ENCODE data around the gene RUNX2.

DNA sequence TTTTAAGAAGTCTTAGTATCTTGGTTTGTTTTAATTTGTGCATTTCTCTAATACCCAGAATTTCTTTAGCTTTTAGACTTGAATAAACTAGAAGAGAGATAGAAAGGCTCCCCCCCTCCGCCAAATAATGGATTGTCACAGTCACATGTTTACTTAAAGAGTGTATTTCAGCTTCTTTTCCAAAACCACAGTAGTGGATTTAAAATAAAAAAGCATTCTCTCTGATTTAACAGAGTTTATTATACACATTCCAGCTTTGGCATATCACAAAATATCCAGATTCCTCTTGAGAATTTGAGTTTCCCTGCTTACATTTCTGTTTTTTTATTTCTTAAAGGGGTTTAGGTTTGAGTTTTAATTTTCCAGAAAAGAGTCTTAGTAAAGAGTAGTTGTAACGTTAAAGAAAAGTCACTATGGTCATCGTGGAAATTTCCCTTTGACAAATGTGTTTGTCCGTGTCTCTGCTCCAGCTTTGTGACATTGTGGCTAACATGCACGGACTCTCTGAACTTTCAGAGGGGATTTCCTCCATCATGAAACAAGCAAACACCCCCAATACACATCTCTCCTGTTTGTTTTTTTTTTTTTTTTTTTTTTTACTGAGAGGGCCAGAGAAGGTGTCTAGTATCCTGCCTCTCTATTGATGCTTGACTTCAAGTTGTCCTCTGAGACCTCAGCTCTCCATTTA is 163.1 kb downstream of the RUNX2 start:
- TF ChIP-seq EZH2 (IDR thresholded peaks at IDR 0.05; ENCODE audit: low read depth, low read length, severe bottlenecking) (no peak), SIN3A (conservative IDR thresholded peaks at IDR 0.05 in 1 of 2, IDR thresholded peaks at IDR 0.05 in 1 of 2; ENCODE audit: low read depth in 1 of 2, low read length in 2 of 2) (no peak), EP300 (IDR thresholded peaks at IDR 0.05; ENCODE audit: borderline replicate concordance in 1 of 2, low read depth in 2 of 2, low read length in 2 of 2) (no peak), POLR2AphosphoS5 (IDR thresholded peaks at IDR 0.05; ENCODE audit: low read depth, low read length) (no peak), RNF2 (IDR thresholded peaks at IDR 0.05; ENCODE audit: borderline replicate concordance, low read depth, low read length, missing control alignments, poor library complexity, severe bottlenecking) (no peak), GABPA (IDR thresholded peaks at IDR 0.05; ENCODE audit: borderline replicate concordance, insufficient read depth, low read length) (no peak), CEBPB (IDR thresholded peaks at IDR 0.05; ENCODE audit: low read depth, low read length) (no peak), POLR2A (IDR thresholded peaks at IDR 0.05; ENCODE audit: control extremely low read depth in 1 of 2, low read depth in 2 of 2, low read length in 2 of 2) (no peak), SP1 (IDR thresholded peaks at IDR 0.05; ENCODE audit: low read depth, low read length) (no peak), MAX (IDR thresholded peaks at IDR 0.05) (no peak), GTF2F1 (IDR thresholded peaks at IDR 0.05; ENCODE audit: borderline replicate concordance, low read depth, low read length) (no peak), RAD21 (IDR thresholded peaks at IDR 0.05 in 1 of 2, conservative IDR thresholded peaks at IDR 0.05 in 1 of 2; ENCODE audit: low read depth in 2 of 2, low read length in 2 of 2) (no peak)
- TF ChIP-seq, protein P1, sequence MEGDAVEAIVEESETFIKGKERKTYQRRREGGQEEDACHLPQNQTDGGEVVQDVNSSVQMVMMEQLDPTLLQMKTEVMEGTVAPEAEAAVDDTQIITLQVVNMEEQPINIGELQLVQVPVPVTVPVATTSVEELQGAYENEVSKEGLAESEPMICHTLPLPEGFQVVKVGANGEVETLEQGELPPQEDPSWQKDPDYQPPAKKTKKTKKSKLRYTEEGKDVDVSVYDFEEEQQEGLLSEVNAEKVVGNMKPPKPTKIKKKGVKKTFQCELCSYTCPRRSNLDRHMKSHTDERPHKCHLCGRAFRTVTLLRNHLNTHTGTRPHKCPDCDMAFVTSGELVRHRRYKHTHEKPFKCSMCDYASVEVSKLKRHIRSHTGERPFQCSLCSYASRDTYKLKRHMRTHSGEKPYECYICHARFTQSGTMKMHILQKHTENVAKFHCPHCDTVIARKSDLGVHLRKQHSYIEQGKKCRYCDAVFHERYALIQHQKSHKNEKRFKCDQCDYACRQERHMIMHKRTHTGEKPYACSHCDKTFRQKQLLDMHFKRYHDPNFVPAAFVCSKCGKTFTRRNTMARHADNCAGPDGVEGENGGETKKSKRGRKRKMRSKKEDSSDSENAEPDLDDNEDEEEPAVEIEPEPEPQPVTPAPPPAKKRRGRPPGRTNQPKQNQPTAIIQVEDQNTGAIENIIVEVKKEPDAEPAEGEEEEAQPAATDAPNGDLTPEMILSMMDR (IDR thresholded peaks at IDR 0.05; ENCODE audit: control extremely low read depth in 1 of 3, insufficient read depth in 1 of 3, low read depth in 1 of 3, low read length in 3 of 3) = no peak
- TF ChIP-seq, protein P2, sequence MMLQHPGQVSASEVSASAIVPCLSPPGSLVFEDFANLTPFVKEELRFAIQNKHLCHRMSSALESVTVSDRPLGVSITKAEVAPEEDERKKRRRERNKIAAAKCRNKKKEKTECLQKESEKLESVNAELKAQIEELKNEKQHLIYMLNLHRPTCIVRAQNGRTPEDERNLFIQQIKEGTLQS (IDR thresholded peaks at IDR 0.05; ENCODE audit: insufficient read depth, low read depth, low read length) = no peak

Data from H1 (cell line).